Spleen (tissue), 7 donors: Measurements from ENCODE around the gene LAMB1.

Experiments used
- POLR2A ChIP-seq, 3 donors: fragments of 450-650 bp; IDR thresholded peaks; one replicate each; pipeline ENCODE4 v1.5.1; 2017; ENCODE audit warnings: antibody characterized with exemption in 3 of 3, mild to moderate bottlenecking in 1 of 3
- TF ChIP-seq, protein P1 (sequence below), 11 experiments: fragments of 200-600 bp in 7 of 11; fragments of 450-650 bp in 4 of 11; sonication (generic) in 4 of 11; IDR thresholded peaks in 8 of 11; conservative IDR thresholded peaks in 3 of 11; 1 replicate in 7 of 11; 2 replicates in 4 of 11; pipeline versions ENCODE4 v1.4.0 to v1.8.0; 2016 to 2021; ENCODE audit warnings: antibody characterized with exemption in 11 of 11, inconsistent platforms in 4 of 11, mild to moderate bottlenecking in 1 of 11
- donor health status: DM: no; HTN: no; CAD: no; lungs with moderate emphysema.
- donor health status: DM: no; HTN: no; CAD: no.
- donor health status: DM: no; HTN: no; CAD: no.

DNA sequence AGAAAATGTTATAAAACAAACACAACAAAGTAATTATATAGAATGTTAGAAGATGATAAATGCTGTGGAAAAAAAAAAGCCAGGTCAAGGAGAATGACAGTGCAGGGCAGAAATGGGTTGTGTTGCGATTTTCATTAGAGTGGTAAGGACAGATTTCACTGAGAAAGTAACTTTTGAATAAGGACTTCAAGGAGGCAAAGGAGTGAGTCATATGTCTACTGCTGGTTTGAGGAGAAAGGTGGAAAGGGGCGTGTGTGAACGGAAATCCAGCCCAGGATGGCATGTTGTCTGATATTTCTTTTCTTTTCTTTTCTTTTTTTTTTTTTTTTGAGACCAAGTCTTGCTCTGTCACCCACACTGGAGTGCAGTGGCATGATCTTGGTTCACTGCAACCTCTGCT is 124.3 kb downstream of the LAMB1 start:
- TF ChIP-seq, protein P1, sequence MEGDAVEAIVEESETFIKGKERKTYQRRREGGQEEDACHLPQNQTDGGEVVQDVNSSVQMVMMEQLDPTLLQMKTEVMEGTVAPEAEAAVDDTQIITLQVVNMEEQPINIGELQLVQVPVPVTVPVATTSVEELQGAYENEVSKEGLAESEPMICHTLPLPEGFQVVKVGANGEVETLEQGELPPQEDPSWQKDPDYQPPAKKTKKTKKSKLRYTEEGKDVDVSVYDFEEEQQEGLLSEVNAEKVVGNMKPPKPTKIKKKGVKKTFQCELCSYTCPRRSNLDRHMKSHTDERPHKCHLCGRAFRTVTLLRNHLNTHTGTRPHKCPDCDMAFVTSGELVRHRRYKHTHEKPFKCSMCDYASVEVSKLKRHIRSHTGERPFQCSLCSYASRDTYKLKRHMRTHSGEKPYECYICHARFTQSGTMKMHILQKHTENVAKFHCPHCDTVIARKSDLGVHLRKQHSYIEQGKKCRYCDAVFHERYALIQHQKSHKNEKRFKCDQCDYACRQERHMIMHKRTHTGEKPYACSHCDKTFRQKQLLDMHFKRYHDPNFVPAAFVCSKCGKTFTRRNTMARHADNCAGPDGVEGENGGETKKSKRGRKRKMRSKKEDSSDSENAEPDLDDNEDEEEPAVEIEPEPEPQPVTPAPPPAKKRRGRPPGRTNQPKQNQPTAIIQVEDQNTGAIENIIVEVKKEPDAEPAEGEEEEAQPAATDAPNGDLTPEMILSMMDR (IDR thresholded peaks at IDR 0.05 in 8 of 11, conservative IDR thresholded peaks at IDR 0.05 in 3 of 11) = no peak
- TF ChIP-seq POLR2A (IDR thresholded peaks at IDR 0.05) = no peak
